Panc1 (cell line): ENCODE results near the gene EID2.

ENCODE experiments used
- CTCF ChIP-seq: fragments of 450-650 bp; IDR thresholded peaks from 2 replicates; pipeline ENCODE4 v1.5.1; 2017; ENCODE audit warnings: mild to moderate bottlenecking
- POLR2AphosphoS5 ChIP-seq: IDR thresholded peaks from 2 replicates; pipeline ENCODE4 v1.6.1; 2012; ENCODE audit warnings: mild to moderate bottlenecking, low read depth, low read length, moderate library complexity
- SIN3A ChIP-seq: IDR thresholded peaks from 2 replicates; pipeline ENCODE4 v1.6.1; 2012; ENCODE audit warnings: low read depth, mild to moderate bottlenecking, low read length, moderate library complexity, borderline replicate concordance; ENCODE audit not compliant: insufficient read depth

GRCh38 chr19:39539518-39540332 is at the start of gene EID2:
- no peak for TF ChIP-seq SIN3A
- no peak for TF ChIP-seq CTCF
- TF ChIP-seq POLR2AphosphoS5 = no peak
